Glutamatergic neuron (in vitro differentiated cells): ENCODE results near the gene CLCNKA. TPM values are rescaled to one million over a fixed set of nuclear protein-coding genes. Genes with fewer than 3 reads are reported as not detected.
"Not testable (repeated sequence)": the region's sequence is repeated elsewhere in the genome, so short reads cannot be mapped to it uniquely, and the experiment has no call there.

ENCODE experiments used
- DNase-seq: peaks from one replicate; pipeline ENCODE4 v3.0.0; 2022
- H3K27ac Mint-ChIP-seq: one replicate; pipeline ENCODE4 v1.8.0; 2020; ENCODE audit warnings: mild to moderate bottlenecking, mixed read lengths, inconsistent platforms; ENCODE audit not compliant: unreplicated experiment
- H3K27me3 Mint-ChIP-seq: one replicate; pipeline ENCODE4 v1.8.0; 2020; ENCODE audit warnings: mild to moderate bottlenecking, moderate library complexity, mixed read lengths, inconsistent platforms; ENCODE audit not compliant: unreplicated experiment
- H3K36me3 Mint-ChIP-seq: one replicate; pipeline ENCODE4 v1.8.0; 2020; ENCODE audit warnings: mild to moderate bottlenecking, mixed read lengths, inconsistent platforms; ENCODE audit not compliant: unreplicated experiment
- H3K4me1 Mint-ChIP-seq: one replicate; pipeline ENCODE4 v1.8.0; 2020; ENCODE audit warnings: mild to moderate bottlenecking, low read depth, mixed read lengths, inconsistent platforms; ENCODE audit not compliant: unreplicated experiment
- H3K4me3 Mint-ChIP-seq: one replicate; pipeline ENCODE4 v1.8.0; 2020; ENCODE audit warnings: mild to moderate bottlenecking, mixed read lengths, inconsistent platforms; ENCODE audit not compliant: unreplicated experiment
- H3K9me3 Mint-ChIP-seq: one replicate; pipeline ENCODE4 v1.8.0; 2020; ENCODE audit warnings: mild to moderate bottlenecking, moderate library complexity, mixed read lengths, inconsistent platforms; ENCODE audit not compliant: unreplicated experiment
- total RNA-seq: library from RNA; stranded (reverse); fragmentation: NEBNext Ultra II Directional; extraction: Animal tissue kit (Norgen Biotek cat#: 25700); gene quantifications from one replicate; pipeline ENCODE4 v1.2.1, GENCODE V29; 2021; ENCODE audit not compliant: unreplicated experiment
- TF ChIP-seq, protein P1 (sequence below): fragments of 200-600 bp; sonication (generic); IDR thresholded peaks from one replicate; pipeline ENCODE4 v1.5.0; 2021; ENCODE audit not compliant: partially characterized antibody, unreplicated experiment

Gene CLCNKA
- total RNA-seq, 1 donor from 2014 or later: 0.34 TPM

- peaks cover 16% of the 10 kb centered on the region for H3K27me3 Mint-ChIP-seq
- DNase-seq, H3K4me3 Mint-ChIP-seq, H3K9me3 Mint-ChIP-seq, H3K4me1 Mint-ChIP-seq, H3K27ac Mint-ChIP-seq, H3K36me3 Mint-ChIP-seq: not testable (repeated sequence)
These were observed 36.7 kb downstream of the CLCNKA start for GRCh38 chr1:16058394-16059120.

DNA sequence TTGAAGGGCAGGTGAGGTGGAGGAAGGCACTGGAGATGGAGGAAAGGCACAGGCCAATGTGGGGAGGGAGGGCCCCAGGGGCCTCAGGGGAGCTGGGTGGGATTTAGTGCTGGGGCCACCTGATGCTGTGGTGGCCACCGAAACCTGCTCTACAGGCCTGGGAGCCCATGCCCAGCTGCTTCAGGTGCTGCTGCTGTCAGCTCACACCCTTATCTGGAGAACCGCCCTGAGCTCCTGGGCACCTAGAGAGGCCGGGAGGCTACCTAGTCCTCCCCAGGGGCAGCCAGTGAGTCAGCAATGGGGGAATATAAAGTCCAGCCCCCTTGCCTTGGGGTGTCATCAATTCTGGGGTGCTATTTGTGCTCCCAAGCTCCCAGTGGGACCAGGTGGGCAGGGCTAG, 39.4 kb downstream of the CLCNKA start:
- Mint-ChIP-seq H3K9me3 (peaks cover 7% of the 10 kb centered on the region), H3K4me1 (peaks cover 18% of the 10 kb centered on the region), H3K27me3 (peaks cover 16% of the 10 kb centered on the region), H3K36me3 (no peaks in the 10 kb centered on the region), H3K27ac (no peak overlapping the region), H3K4me3 (no peak overlapping the region)
- TF ChIP-seq, protein P1, sequence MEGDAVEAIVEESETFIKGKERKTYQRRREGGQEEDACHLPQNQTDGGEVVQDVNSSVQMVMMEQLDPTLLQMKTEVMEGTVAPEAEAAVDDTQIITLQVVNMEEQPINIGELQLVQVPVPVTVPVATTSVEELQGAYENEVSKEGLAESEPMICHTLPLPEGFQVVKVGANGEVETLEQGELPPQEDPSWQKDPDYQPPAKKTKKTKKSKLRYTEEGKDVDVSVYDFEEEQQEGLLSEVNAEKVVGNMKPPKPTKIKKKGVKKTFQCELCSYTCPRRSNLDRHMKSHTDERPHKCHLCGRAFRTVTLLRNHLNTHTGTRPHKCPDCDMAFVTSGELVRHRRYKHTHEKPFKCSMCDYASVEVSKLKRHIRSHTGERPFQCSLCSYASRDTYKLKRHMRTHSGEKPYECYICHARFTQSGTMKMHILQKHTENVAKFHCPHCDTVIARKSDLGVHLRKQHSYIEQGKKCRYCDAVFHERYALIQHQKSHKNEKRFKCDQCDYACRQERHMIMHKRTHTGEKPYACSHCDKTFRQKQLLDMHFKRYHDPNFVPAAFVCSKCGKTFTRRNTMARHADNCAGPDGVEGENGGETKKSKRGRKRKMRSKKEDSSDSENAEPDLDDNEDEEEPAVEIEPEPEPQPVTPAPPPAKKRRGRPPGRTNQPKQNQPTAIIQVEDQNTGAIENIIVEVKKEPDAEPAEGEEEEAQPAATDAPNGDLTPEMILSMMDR: no peak
- no peak for DNase-seq

DNA sequence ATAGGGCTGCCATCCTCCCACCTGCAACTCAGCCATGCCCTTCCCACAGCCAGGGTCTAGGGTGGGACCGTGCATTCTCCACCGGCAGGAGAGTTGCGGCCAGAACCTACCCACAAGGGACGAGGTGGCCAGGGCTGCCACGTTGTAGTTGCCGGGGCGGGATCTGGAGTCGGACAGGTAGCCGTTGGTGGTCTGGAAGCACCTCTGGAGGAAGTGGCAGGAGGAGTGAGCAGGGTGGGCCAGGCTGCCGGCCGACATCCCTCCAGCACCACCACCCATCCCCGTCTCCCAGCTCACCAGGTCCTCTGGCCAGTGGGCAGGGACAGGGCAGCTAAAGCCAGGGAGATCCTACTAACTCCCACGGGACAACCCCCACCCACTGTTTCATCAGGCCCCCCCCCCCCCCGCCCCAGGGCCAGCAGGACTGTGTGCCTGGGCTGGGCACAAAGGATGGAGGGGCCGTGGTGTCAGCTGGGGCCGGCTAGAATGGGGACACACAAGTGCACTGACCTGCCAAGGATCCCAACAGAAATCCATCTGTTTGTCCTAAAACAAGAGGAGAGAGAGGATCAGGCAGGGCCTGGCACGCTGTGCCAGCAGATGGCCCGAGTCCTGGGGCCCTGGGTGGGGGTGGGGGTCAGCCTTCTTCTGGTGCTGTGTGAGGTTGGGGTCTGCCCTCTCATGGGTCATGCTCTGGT, 40.3 kb downstream of the CLCNKA start:
- H3K9me3 Mint-ChIP-seq, DNase-seq, H3K4me3 Mint-ChIP-seq, H3K36me3 Mint-ChIP-seq: not testable (repeated sequence)
- peaks cover 16% of the 10 kb centered on the region for H3K27me3 Mint-ChIP-seq
- peaks cover 18% of the 10 kb centered on the region for H3K4me1 Mint-ChIP-seq
- peak overlapping the region; percentile 13 for H3K27ac Mint-ChIP-seq

DNA sequence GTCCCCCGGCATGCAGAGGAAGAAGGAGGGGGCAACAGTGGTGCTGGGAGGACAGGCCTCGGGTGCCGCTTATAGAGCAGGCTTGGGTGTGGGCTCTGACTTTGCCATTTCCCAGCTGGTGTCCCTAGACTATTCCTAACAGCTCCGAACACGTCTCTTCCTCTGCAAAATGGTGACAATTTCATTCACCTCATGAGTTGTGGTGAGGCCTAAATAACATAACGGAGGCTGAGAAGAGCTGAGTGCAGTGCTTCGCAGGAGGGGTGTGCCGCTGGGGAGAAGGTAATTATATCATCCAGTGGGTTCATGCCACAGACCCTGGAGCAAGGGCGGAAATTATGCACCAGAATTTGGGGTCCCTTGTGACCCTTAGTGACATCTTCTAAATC, 40.8 kb downstream of the CLCNKA start:
- H3K9me3 Mint-ChIP-seq, H3K4me3 Mint-ChIP-seq, DNase-seq, H3K36me3 Mint-ChIP-seq: not testable (repeated sequence)
- peak overlapping the region; percentile 13 for H3K27ac Mint-ChIP-seq
- peaks cover 23% of the 10 kb centered on the region for H3K4me1 Mint-ChIP-seq
- H3K27me3 Mint-ChIP-seq: peaks cover 21% of the 10 kb centered on the region

DNA sequence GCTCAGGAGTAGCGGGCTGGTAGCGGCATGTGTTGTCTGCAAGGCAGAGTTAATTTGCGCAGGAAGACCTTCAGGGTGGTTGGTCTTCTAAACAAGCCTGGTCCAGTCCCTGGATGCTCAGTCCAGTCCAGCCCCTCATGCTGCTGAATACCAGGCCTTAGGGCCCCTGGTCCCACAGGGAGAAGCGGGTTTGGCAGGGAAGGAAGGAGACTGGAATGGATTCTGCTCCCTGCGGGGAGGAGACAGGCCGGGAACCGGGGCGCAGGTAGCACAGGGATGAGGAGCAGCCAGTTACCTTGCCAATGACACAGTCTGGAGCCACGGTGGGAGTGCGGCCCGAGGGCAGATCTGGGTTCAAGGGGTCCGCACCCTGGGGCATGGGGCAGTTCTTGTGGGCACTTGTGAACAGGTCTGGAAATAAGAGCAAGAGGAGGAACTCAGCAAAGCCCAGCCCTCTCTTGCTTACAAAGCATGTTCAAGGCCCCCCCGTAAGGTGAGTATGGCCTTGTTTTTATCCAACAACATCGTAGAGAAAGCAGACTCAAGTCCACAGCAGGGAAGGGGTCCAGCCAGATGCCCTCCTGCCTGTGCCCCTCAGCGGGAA, 41.5 kb downstream of the CLCNKA start:
- TF ChIP-seq, protein P1: no peak
- H3K27ac Mint-ChIP-seq: peak overlapping the region; percentile 45
- peaks cover 7% of the 10 kb centered on the region for H3K9me3 Mint-ChIP-seq
- peaks cover 22% of the 10 kb centered on the region for H3K27me3 Mint-ChIP-seq
- H3K4me3 Mint-ChIP-seq: no peak overlapping the region
- H3K36me3 Mint-ChIP-seq: no peaks in the 10 kb centered on the region
- peaks cover 27% of the 10 kb centered on the region for H3K4me1 Mint-ChIP-seq
- DNase-seq: no peak

- H3K4me1 Mint-ChIP-seq: peaks cover 27% of the 10 kb centered on the region
- H3K27ac Mint-ChIP-seq: peak overlapping the region; percentile 45
- H3K9me3 Mint-ChIP-seq: peaks cover 7% of the 10 kb centered on the region
- H3K27me3 Mint-ChIP-seq: peaks cover 22% of the 10 kb centered on the region
- DNase-seq: peak; percentile 57
- H3K4me3 Mint-ChIP-seq: peak overlapping the region; percentile 15
- TF ChIP-seq, protein P1: no peak
- H3K36me3 Mint-ChIP-seq: no peaks in the 10 kb centered on the region
These were observed 42.1 kb downstream of the CLCNKA start for GRCh38 chr1:16063921-16064320.
